HUES64 (cell line): Measurements from ENCODE around the gene TAS2R38. TPM values are rescaled to one million over a fixed set of nuclear protein-coding genes. Genes with fewer than 3 reads are reported as not detected.

Experiments
- H3K27ac ChIP-seq: 2 replicates; pipeline ENCODE4 v1.7.0; 2013; ENCODE audit warnings: low read depth, low read length, inconsistent platforms
- H3K27me3 ChIP-seq: 2 replicates; pipeline ENCODE4 v1.6.1; 2013; ENCODE audit warnings: mild to moderate bottlenecking, low read length; ENCODE audit not compliant: insufficient read depth
- H3K36me3 ChIP-seq: 2 replicates; pipeline ENCODE4 v1.6.1; 2013; ENCODE audit warnings: mild to moderate bottlenecking, low read length; ENCODE audit not compliant: insufficient read depth
- H3K4me1 ChIP-seq: 2 replicates; pipeline ENCODE4 v1.6.1; 2013; ENCODE audit warnings: mild to moderate bottlenecking, low read length, moderate library complexity; ENCODE audit not compliant: insufficient read depth
- H3K4me3 ChIP-seq: 2 replicates; pipeline ENCODE4 v1.5.1; 2013; ENCODE audit warnings: mild to moderate bottlenecking, low read length, moderate library complexity
- H3K9ac ChIP-seq: 2 replicates; pipeline ENCODE4 v1.6.1; 2013; ENCODE audit warnings: mild to moderate bottlenecking, low read depth, low read length
- H3K9me3 ChIP-seq: 2 replicates; pipeline ENCODE4 v1.6.1; 2013; ENCODE audit warnings: low read depth, low read length; ENCODE audit not compliant: insufficient read depth
- WGBS: fragments of 150-250, 120-280 bp; methylation state at CpG from one replicate; pipeline ENCODE4 v1.1.7; 2013; ENCODE audit warnings: missing lambda C conversion rate; 5-methylcytosine and 5-hydroxymethylcytosine counted together
- polyA plus RNA-seq, 2 experiments: library from polyadenylated mRNA; stranded (reverse); fragments of 50-300 nt; gene quantifications; one replicate each; pipeline ENCODE4 v1.2.3, GENCODE V29; 2013

The TAS2R38 gene
- polyA plus RNA-seq (2013, experiment 1 of 2) = not detected
- not detected for polyA plus RNA-seq (2013, experiment 2 of 2)

DNA sequence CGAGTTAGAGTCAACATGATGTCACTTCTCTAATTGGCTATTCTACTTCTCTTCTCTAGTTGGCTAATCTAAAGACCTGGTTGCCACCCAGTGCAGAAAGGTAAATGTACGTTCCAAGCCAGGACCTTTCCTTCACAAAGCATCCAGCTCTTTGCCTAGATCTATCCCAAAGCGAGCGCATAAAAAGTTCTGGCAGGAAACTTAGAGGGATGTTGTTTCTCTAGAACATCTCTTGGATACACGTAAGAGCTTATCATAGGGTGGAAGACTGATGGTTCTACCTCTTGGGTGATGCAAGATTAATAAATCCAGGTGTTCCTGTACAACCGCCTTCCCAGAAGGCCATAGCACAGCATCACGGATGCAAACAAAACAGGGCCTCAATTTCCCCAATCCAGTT is at the start of gene TAS2R38:
TSS of gene TAS2R38 (minus strand) at position 101 of the 400 bp plus-strand sequence. CDS start at position 17, 84 bp downstream.
- H3K27me3 ChIP-seq = no peaks in the 10 kb centered on the region

DNA sequence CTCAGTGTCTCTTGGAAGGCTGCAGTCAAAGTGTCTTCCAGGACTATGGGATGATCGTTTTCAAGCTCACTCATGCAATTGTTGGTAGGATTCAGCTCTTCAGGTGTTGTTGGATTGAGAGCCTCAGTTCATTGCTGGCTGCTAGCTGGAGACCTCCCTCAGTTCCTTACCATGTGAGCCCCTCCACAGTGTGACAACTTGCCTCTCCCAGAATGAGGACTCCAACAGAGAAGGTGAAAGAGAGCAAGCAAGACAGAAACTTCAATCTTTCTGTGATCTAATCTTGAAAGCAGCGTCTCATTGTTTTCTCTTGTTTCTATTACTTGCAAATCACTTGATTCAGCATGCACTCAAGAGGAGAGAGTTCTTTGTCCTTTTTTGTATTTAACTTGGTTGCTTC is 44.6 kb upstream of the TAS2R38 start:
- whole genome bisulfite sequencing = 77% methylated on average over 2 of the region's 2 CpGs

More for the DNA sequence above, at the start of gene TAS2R38:
- Histone ChIP-seq H3K4me1 (0 out of 2 replicates have a peak, but pooled peaks cover 2% of the 10 kb centered on the region), H3K4me3 (no peak within 1 kb of the TSS), H3K9me3 (no peaks in the 10 kb centered on the region), H3K27ac (no peak within 1 kb of the TSS), H3K9ac (no peak within 1 kb of the TSS), H3K36me3 (no peaks in the 10 kb centered on the region)
- WGBS = 95% methylated on average over 7 of the region's 7 CpGs

DNA sequence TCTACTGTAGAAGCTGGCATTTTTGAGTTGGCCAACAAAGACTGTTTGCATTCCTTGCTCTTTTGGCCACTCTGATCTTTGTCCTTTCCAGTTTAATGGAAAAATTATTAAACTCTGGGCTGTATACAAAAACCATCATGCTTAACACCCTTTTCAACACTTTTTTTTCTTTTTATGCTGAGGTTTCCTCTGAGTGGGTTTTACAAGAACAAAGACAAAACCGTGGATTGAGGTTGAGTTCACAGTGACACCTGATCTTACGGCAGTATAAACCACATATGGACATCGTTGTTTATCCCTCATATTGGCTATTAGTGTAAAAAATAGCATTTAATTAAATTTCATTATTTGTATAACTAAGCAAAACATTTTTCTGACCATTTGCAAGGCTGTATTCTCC is 43.9 kb upstream of the TAS2R38 start:
- WGBS = 100% methylated on average over 2 of the region's 3 CpGs
- Histone ChIP-seq H3K4me1 (peaks cover 3% of the 10 kb centered on the region; the same call in 1 of the 2 replicates), H3K27me3 (no peaks in the 10 kb centered on the region)

More for the DNA sequence above, 44.6 kb upstream of the TAS2R38 start:
- no peak overlapping the region for H3K4me3 ChIP-seq
- no peaks in the 10 kb centered on the region for H3K36me3 ChIP-seq
- no peak overlapping the region; the same call in 1 of the 2 replicates for H3K27ac ChIP-seq
- no peak overlapping the region for H3K9ac ChIP-seq
- H3K9me3 ChIP-seq = no peaks in the 10 kb centered on the region
- peaks cover 3% of the 10 kb centered on the region; the same call in 1 of the 2 replicates for H3K4me1 ChIP-seq
- H3K27me3 ChIP-seq = no peaks in the 10 kb centered on the region

DNA sequence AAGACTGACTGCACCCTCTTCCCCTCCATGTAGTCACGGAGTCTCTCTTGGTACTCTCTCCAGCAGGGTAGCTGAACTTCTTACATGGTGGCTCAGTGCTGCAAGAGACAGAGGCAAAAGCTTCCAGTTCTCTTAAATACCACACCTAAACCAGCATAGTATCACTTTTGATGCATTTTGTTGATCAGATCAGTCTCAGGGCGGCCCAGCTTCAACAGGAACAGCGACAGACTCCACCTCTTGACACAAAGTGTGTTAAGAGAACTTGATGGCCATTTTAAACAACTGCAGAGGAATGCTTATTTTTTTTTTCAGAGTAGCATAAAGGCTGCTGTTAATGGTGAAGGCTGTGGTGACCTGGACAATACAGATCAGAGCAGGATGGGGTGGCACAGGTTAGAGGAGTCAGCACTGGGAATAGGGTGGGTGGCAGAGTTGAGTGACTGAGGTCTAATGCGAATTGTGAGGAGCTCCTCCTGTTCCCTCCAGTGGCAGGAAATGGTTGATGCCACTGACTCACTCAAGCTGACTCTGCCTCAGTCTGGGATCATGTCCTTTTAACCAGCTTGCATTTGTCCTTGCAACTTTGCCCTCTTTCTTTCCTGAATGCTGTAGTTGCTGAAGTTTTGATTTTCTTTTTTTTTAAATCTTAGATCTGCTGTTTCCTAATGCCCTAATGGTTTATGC is 39.4 kb upstream of the TAS2R38 start:
- no peak overlapping the region for H3K27ac ChIP-seq
- no peak overlapping the region for H3K9ac ChIP-seq
- WGBS = 81% methylated on average over 4 of the region's 4 CpGs
- H3K4me3 ChIP-seq = no peak overlapping the region
- no peaks in the 10 kb centered on the region for H3K27me3 ChIP-seq
- no peaks in the 10 kb centered on the region for H3K9me3 ChIP-seq
- H3K4me1 ChIP-seq = peaks cover 2% of the 10 kb centered on the region; the same call in 1 of the 2 replicates
- H3K36me3 ChIP-seq = no peaks in the 10 kb centered on the region

More for the DNA sequence above, 43.9 kb upstream of the TAS2R38 start:
- Histone ChIP-seq H3K9me3 (no peaks in the 10 kb centered on the region), H3K36me3 (no peaks in the 10 kb centered on the region), H3K27ac (no peak overlapping the region), H3K4me3 (no peak overlapping the region), H3K9ac (no peak overlapping the region)

DNA sequence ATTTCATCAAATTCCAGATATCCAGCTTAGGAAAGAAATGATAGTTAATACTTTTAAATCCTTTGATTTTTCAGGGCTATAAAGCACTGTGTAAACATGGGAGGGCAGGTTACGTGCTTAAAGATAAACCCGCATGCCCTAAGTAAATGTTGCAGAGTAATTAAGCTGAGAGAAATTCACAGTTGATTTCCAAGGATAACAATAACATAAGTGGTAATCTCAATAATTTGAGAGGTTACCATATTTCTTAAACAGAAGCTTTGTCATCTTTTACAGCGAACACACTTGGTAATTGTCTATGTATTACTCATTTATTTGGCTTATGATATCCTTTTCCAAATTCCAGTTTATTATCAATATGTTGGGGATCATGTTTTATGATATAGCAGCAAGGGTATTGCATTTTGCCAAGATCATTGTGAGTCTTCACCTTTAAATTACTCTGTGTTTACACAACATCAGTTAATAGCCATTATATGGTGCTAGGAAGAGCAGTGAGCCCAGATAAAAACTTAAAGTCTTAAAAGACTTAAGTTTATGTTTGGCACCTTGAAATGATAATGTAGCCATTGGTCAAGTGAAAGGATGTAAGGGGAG is 37.5 kb upstream of the TAS2R38 start:
- H3K4me1 ChIP-seq = no peaks in the 10 kb centered on the region
- no peak overlapping the region for H3K27ac ChIP-seq
- 53% methylated on average over 2 of the region's 3 CpGs for WGBS
- no peaks in the 10 kb centered on the region for H3K36me3 ChIP-seq
- H3K9ac ChIP-seq = no peak overlapping the region
- H3K9me3 ChIP-seq = no peaks in the 10 kb centered on the region
- H3K27me3 ChIP-seq = no peaks in the 10 kb centered on the region
- no peak overlapping the region for H3K4me3 ChIP-seq

DNA sequence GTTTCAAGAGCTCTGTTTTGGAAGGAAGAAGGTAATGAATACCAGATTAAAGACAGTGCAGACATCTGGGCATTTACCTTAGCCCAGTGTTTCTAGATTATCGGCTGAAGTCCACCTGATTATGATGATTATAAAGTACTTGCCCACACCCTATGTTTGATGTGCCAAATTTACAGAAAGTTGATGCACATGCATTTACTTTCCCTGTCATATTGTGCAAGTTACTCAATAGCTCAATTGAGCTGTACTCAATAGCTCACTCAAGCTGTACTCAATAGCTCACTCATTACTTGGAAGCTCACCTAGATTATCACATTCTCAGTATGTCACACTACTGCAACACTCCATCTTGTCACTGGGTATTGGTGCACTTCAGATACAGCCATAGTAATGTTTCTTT is 35.6 kb upstream of the TAS2R38 start:
- no peak overlapping the region for H3K27ac ChIP-seq
- WGBS = 100% methylated on average over 1 of the region's 1 CpG
- H3K4me3 ChIP-seq = no peak overlapping the region
- no peak overlapping the region for H3K9ac ChIP-seq
- H3K27me3 ChIP-seq = no peaks in the 10 kb centered on the region
- H3K4me1 ChIP-seq = no peaks in the 10 kb centered on the region
- no peaks in the 10 kb centered on the region for H3K9me3 ChIP-seq
- no peaks in the 10 kb centered on the region for H3K36me3 ChIP-seq

DNA sequence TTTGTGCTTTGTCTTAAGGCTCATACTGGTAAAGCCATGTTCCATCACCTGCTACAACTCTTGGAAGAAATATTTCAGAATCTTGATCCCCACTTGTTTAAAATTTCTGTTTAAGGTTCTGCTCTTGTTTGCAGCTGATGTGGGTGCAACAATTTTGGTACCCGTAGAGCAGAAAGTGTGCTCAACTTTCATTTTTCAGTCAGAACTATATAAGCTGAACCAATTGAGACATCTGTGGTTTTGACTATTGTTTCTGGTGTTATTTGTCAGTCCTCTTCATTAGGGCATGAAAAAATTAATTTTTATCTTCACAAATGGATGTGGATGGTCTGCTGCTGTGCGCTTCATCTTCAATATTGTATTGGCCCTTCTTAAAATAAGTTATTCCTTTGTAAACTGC is 33.0 kb upstream of the TAS2R38 start:
- H3K4me1 ChIP-seq = no peaks in the 10 kb centered on the region
- no peaks in the 10 kb centered on the region for H3K36me3 ChIP-seq
- no peak overlapping the region for H3K4me3 ChIP-seq
- whole genome bisulfite sequencing = 91% methylated on average over 2 of the region's 2 CpGs
- H3K27ac ChIP-seq = no peak overlapping the region
- no peak overlapping the region for H3K9ac ChIP-seq
- no peaks in the 10 kb centered on the region for H3K27me3 ChIP-seq
- H3K9me3 ChIP-seq = no peaks in the 10 kb centered on the region

DNA sequence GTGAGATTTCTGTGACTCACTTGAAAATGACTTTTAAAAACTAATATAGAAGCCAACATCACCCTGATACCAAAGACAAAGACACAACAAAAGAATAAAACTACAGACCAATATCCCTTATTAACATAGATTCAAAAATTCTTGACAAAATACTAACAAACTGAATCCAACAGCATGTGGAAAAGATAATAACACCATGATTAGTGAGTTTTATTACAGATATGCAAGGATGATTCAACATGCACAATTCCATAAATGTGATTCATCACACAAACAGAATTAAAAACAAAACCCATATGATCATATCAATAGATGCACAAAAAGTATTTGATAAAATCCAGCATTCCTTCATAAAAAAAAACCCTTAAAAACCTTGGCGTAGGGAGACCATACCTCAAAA is 28.6 kb upstream of the TAS2R38 start:
- Histone ChIP-seq H3K36me3 (no peaks in the 10 kb centered on the region), H3K9me3 (no peaks in the 10 kb centered on the region), H3K4me3 (no peak overlapping the region), H3K9ac (no peak overlapping the region), H3K4me1 (no peaks in the 10 kb centered on the region), H3K27ac (no peak overlapping the region), H3K27me3 (no peaks in the 10 kb centered on the region)
- WGBS = 100% methylated on average over 1 of the region's 1 CpG

DNA sequence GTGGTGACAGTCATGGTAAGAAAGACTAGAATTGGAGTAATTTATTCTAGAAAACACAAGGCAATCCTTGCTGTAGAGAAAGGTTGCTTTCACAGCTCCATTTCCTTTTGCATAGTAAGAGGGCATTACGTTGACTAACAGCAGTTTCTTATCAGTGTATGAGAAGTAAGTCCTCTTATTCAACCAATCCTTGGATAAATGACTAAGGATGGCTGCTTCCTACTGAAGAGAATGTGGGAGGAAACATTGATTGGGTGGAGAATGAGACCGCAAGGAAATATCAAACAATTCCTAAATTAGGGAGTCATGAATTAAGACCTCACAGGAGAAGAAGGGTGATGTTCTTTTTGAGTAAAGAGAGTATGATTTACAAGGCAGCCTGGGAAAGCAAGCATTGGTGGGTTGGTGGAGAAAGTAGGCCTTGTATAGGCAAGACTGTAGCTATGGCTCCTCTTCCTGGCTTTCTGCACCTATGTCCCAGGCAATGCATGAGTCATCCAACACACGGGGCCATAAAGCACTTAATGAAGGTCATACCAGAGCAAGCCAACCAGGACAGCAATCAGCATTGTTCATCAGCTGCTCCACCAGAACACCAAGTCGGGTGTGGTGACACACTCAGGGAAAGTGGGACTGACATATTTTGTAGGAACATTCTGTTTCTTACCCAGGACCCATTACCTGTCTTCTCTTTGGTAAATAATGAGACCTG is 27.7 kb upstream of the TAS2R38 start:
- Histone ChIP-seq H3K27ac (no peak overlapping the region), H3K9me3 (no peaks in the 10 kb centered on the region), H3K4me1 (no peaks in the 10 kb centered on the region), H3K27me3 (no peaks in the 10 kb centered on the region), H3K4me3 (no peak overlapping the region), H3K9ac (no peak overlapping the region), H3K36me3 (no peaks in the 10 kb centered on the region)
- WGBS = 91% methylated on average over 4 of the region's 4 CpGs

DNA sequence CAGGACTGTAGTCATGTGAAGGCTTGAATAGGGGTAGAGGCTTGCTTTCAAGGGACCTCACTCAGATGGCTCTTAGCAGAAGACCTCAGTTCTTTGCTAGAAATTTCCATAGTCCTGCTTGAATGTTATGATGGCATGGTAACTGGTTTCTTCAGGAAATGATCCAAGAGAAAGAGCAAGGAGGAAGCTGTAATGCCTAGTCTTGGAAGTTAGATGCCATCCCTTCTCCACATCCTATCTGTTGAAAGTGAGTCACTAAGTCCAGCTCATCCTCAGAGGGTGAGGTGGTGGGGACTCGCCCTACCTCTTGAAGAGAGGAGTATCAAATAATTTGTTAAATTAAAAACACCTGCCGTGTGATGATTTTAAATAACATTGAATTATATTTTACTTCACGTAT is 26.7 kb upstream of the TAS2R38 start:
- no CpG with 5 or more reads among the region's 3 CpGs for WGBS
- no peak overlapping the region for H3K9ac ChIP-seq
- no peaks in the 10 kb centered on the region for H3K36me3 ChIP-seq

DNA sequence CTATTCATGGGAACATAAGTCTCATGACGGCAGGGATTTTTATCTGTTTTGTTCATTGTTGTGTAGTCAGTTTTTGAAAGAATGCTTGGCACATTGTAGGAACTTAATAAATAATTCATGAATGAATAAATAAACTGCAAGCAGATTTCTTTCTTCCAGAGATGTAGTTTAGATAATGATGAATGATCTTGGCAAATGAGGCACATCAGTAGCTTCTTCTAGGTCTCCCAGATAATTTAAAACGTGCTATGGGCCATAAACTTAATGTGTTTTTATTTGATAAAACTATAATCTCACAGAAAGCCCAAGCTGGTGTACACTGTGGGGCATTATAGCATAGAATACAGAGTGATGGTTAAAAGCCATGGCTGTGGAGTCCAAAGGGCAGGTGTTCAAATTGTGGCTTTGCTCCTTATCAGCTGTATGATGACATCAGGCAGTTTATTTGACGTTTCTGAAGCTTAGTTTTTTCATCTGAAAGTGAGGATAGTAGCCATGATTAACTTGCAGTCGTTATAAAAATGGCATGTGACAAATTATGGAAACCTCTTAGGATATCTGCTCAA is 25.6 kb upstream of the TAS2R38 start:
- Histone ChIP-seq H3K27ac (no peak overlapping the region), H3K9ac (no peak overlapping the region), H3K27me3 (no peaks in the 10 kb centered on the region), H3K4me3 (no peak overlapping the region), H3K36me3 (no peaks in the 10 kb centered on the region), H3K4me1 (0 out of 2 replicates have a peak, but pooled peaks cover 3% of the 10 kb centered on the region), H3K9me3 (no peaks in the 10 kb centered on the region)
- 86% methylated on average over 3 of the region's 4 CpGs for WGBS

More for the DNA sequence above, 26.7 kb upstream of the TAS2R38 start:
- Histone ChIP-seq H3K4me1 (0 out of 2 replicates have a peak, but pooled peaks cover 3% of the 10 kb centered on the region), H3K27ac (no peak overlapping the region), H3K27me3 (no peaks in the 10 kb centered on the region), H3K9me3 (no peaks in the 10 kb centered on the region), H3K4me3 (no peak overlapping the region)
